HepG2 (cell line): Measurements from ENCODE around the gene ANKRD55. TPM values are rescaled to one million over a fixed set of nuclear protein-coding genes. Genes with fewer than 3 reads are reported as not detected.

Source experiments
- FOXO4 ChIP-seq: sonication (generic); formaldehyde crosslinking; conservative IDR thresholded peaks from 2 replicates; pipeline ENCODE4 v1.8.1; 2023; ENCODE audit warnings: missing genetic modification reagents
- HIC2 ChIP-seq: sonication (generic); formaldehyde crosslinking; IDR thresholded peaks from 2 replicates; pipeline ENCODE4 v1.9.0; 2022; ENCODE audit warnings: low read depth, missing genetic modification reagents
- HMGA1 ChIP-seq: sonication (generic); formaldehyde crosslinking; conservative IDR thresholded peaks from 2 replicates; pipeline ENCODE4 v1.4.0; 2020; ENCODE audit warnings: missing genetic modification reagents
- HNRNPL ChIP-seq: fragments of 200-400 bp; formaldehyde crosslinking; IDR thresholded peaks from 2 replicates; pipeline ENCODE4 v1.6.1; 2017; ENCODE audit warnings: mild to moderate bottlenecking, low read depth, low read length
- IKZF4 ChIP-seq: sonication (generic); formaldehyde crosslinking; IDR thresholded peaks from 2 replicates; pipeline ENCODE4 v1.5.1; 2020; ENCODE audit warnings: borderline replicate concordance, mild to moderate bottlenecking, low read depth, missing genetic modification reagents; ENCODE audit errors: not compliant biosample characterization
- NR2C2 ChIP-seq: sonication (generic); formaldehyde crosslinking; IDR thresholded peaks from 2 replicates; pipeline ENCODE4 v1.4.0; 2020; ENCODE audit warnings: missing genetic modification reagents, mild to moderate bottlenecking, moderate library complexity, borderline replicate concordance
- NR2F2 ChIP-seq: IDR thresholded peaks from 2 replicates; pipeline ENCODE4 v1.6.1; 2012; ENCODE audit warnings: low read depth, inconsistent platforms, borderline replicate concordance
- SOX6 ChIP-seq, 2 experiments: fragments of 450-650 bp in 1 of 2; sonication (generic) in 1 of 2; formaldehyde crosslinking in 1 of 2; IDR thresholded peaks; 2 replicates each; pipeline versions ENCODE4 v1.4.0 to v1.6.1; 2017 to 2020; ENCODE audit warnings: antibody characterized with exemption in 1 of 2, mild to moderate bottlenecking in 1 of 2, missing genetic modification reagents in 1 of 2
- SRY ChIP-seq: sonication (generic); formaldehyde crosslinking; IDR thresholded peaks from 2 replicates; pipeline ENCODE4 v1.8.0; 2022; ENCODE audit warnings: mild to moderate bottlenecking, missing genetic modification reagents
- ZFP82 ChIP-seq: sonication (generic); formaldehyde crosslinking; IDR thresholded peaks from 2 replicates; pipeline ENCODE4 v1.5.1; 2020; ENCODE audit warnings: mild to moderate bottlenecking, missing genetic modification reagents, borderline replicate concordance
- ZNF225 ChIP-seq: sonication (generic); formaldehyde crosslinking; IDR thresholded peaks from 2 replicates; pipeline ENCODE4 v1.4.0; 2020; ENCODE audit warnings: mild to moderate bottlenecking, missing genetic modification reagents
- ZNF547 ChIP-seq: sonication (generic); formaldehyde crosslinking; IDR thresholded peaks from 2 replicates; pipeline ENCODE4 v1.5.1; 2020; ENCODE audit warnings: mild to moderate bottlenecking, missing genetic modification reagents
- ZNF580 ChIP-seq: IDR thresholded peaks from 2 replicates; pipeline ENCODE4 v1.6.1; 2016; ENCODE audit warnings: low read depth, borderline replicate concordance
- ZXDC ChIP-seq: sonication (generic); formaldehyde crosslinking; IDR thresholded peaks from 2 replicates; pipeline ENCODE4 v1.5.0; 2020; ENCODE audit warnings: mild to moderate bottlenecking, missing genetic modification reagents
- polyA plus RNA-seq, 8 experiments: library from polyadenylated mRNA; depleted of rRNA in 3 of 8; stranded (reverse) in 7 of 8; unstranded in 1 of 8; fragments of >200 nt; fragmentation: Illumina TruSeq in 4 of 8; extraction: Trizol in 4 of 8; gene quantifications; 2 replicates each; pipeline versions ENCODE4 v1.2.1 to v1.2.3, GENCODE V29; 2011 to 2016; ENCODE audit warnings: low read depth in 4 of 8, missing spikeins in 1 of 8, mixed read lengths in 1 of 8; ENCODE audit not compliant: insufficient read depth in 1 of 8
- total RNA-seq, 5 experiments: library from RNA; depleted of rRNA; stranded (reverse); fragments of >200 nt; fragmentation: Illumina TruSeq; extraction: Trizol; gene quantifications; 2 replicates each; pipeline ENCODE4 v1.2.3, GENCODE V29; 2016; ENCODE audit warnings: low read depth in 1 of 5
- TF ChIP-seq, protein P1 (sequence below): sonication (generic); formaldehyde crosslinking; IDR thresholded peaks from 2 replicates; pipeline ENCODE4 v1.5.1; 2020; ENCODE audit warnings: mild to moderate bottlenecking, missing genetic modification reagents, moderate library complexity

The ANKRD55 gene
- total and polyA plus RNA-seq, 2 of the 13 experiments (the other 11 are each of a cell fraction or from before 2014, with no cell fraction given): 0.11 to 0.28 TPM

GRCh38 chr5:56142614-56143372, 90.3 kb downstream of the ANKRD55 start (continued):
- TF ChIP-seq ZXDC (CRISPR knock-in tag) (no peak), NR2F2 (no peak), HNRNPL (peak; percentile 71; the same call in 1 of the 2 replicates), NR2C2 (CRISPR knock-in tag) (no peak), ZNF547 (CRISPR knock-in tag) (no peak), SRY (CRISPR knock-in tag) (no peak), HIC2 (peak; percentile 57; the same call in 1 of the 2 replicates), ZFP82 (CRISPR knock-in tag) (no peak), FOXO4 (CRISPR knock-in tag) (no peak), ZNF225 (CRISPR knock-in tag) (no peak), SOX6 (IDR thresholded peaks at IDR 0.05) (no peak), SOX6 (CRISPR knock-in tag; IDR thresholded peaks at IDR 0.05) (0 out of 2 replicates have a peak, but pooled peaks have one; percentile 26), ZNF580 (no peak), IKZF4 (no peak), HMGA1 (CRISPR knock-in tag) (no peak)
- TF ChIP-seq, protein P1, sequence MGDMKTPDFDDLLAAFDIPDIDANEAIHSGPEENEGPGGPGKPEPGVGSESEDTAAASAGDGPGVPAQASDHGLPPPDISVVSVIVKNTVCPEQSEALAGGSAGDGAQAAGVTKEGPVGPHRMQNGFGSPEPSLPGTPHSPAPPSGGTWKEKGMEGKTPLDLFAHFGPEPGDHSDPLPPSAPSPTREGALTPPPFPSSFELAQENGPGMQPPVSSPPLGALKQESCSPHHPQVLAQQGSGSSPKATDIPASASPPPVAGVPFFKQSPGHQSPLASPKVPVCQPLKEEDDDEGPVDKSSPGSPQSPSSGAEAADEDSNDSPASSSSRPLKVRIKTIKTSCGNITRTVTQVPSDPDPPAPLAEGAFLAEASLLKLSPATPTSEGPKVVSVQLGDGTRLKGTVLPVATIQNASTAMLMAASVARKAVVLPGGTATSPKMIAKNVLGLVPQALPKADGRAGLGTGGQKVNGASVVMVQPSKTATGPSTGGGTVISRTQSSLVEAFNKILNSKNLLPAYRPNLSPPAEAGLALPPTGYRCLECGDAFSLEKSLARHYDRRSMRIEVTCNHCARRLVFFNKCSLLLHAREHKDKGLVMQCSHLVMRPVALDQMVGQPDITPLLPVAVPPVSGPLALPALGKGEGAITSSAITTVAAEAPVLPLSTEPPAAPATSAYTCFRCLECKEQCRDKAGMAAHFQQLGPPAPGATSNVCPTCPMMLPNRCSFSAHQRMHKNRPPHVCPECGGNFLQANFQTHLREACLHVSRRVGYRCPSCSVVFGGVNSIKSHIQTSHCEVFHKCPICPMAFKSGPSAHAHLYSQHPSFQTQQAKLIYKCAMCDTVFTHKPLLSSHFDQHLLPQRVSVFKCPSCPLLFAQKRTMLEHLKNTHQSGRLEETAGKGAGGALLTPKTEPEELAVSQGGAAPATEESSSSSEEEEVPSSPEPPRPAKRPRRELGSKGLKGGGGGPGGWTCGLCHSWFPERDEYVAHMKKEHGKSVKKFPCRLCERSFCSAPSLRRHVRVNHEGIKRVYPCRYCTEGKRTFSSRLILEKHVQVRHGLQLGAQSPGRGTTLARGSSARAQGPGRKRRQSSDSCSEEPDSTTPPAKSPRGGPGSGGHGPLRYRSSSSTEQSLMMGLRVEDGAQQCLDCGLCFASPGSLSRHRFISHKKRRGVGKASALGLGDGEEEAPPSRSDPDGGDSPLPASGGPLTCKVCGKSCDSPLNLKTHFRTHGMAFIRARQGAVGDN (CRISPR knock-in tag): peak; percentile 34; the same call in 1 of the 2 replicates
